ENCODE results near the gene OR6C65.
"Not testable (repeated sequence)": the region's sequence is repeated elsewhere in the genome, so short reads cannot be mapped to it uniquely, and the experiment has no call there.

The OR6C65 gene

GRCh38 chr12:55400229-55400628 is at the start of gene OR6C65:
Gene OR6C65, plus strand, starts transcription at chr12:55400529. Its CDS starts 0 bp downstream, at chr12:55400529.
- DNase-seq (ENCODE audit: low spot score) = no peak

DNA sequence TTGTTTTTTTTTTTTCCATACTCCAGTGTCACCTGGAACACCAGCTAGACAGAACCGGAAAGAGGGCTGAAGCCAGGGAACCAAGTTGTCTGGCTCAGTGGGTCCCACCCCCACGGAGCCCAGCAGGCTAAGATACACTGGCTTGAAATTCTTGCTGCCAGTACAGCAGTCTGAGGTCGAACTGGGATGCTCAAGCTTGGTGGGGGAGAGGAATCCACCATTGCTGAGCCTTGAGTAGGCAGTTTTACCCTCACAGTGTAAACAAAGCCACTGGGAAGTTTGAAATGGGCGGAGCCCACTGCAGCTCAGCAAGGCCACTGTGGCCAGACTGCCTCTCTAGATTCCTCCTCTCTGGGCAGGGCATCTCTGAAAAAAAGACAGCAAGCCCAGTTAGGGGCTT is 45.0 kb upstream of the OR6C65 start:
- not testable (repeated sequence) for DNase-seq (ENCODE audit: low spot score)

DNA sequence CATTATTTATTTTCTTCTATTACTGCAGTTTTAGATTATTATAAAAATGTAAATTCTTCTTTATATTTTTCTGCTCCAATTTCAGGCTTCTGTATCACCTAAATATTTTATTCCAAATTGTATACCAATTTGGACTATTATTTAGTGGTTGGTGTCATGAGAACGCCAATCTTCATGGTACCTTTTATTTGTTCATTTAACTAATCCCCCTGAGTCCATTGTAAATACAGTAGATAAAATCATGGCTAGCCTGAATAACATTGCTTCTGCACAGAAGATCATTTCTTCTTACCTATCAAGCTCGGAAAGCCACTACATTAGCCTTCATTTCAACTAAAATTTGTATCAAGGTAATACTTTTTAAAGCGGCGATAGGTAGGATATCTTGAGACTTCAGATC is 37.7 kb upstream of the OR6C65 start, which contains the start of gene OR6C75:
Gene OR6C75, plus strand, starts transcription at position 301 of the 400 bp plus-strand sequence. CDS start 2,136 bp downstream, outside the sequence.
- DNase-seq (ENCODE audit: low spot score) = no peak

DNA sequence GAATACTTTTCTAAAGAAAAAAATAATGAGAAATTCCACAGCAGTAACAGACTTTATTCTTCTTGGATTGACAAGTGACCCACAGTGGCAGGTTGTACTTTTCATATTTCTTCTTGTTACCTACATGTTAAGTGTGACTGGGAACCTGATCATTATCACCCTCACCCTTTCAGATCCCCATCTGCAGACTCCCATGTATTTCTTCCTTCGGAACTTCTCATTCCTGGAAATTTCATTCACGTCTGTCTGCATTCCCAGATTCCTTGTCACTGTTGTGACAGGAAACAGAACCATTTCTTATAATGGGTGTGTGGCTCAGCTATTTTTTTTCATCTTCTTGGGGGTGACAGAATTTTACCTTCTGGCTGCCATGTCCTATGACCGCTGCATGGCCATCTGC is 35.2 kb upstream of the OR6C65 start:
- no peak for DNase-seq (ENCODE audit: low spot score)

DNA sequence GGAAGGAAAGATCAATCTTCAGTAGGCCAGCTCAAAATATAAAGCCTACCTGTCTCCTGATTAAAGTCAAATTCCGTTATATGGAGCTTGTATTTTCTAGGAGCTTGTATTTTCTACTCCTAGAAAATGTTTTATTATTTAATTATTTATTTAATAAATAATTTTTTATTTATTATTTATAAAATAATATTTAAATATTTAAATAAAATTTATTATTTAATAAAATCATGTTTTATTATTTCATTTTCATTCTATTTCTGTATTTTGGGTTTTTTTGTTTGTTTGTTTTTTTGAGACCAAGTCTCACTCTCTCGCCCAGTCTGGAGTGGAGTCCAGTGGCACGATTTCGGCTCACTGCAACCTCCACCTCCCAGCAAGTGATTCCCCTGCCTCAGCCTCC is 27.8 kb upstream of the OR6C65 start:
- DNase-seq (ENCODE audit: low spot score) = no peak

- DNase-seq (ENCODE audit: low spot score) = no peak
Observed at GRCh38 chr12:55385891-55386290, 14.4 kb upstream of the OR6C65 start.

DNA sequence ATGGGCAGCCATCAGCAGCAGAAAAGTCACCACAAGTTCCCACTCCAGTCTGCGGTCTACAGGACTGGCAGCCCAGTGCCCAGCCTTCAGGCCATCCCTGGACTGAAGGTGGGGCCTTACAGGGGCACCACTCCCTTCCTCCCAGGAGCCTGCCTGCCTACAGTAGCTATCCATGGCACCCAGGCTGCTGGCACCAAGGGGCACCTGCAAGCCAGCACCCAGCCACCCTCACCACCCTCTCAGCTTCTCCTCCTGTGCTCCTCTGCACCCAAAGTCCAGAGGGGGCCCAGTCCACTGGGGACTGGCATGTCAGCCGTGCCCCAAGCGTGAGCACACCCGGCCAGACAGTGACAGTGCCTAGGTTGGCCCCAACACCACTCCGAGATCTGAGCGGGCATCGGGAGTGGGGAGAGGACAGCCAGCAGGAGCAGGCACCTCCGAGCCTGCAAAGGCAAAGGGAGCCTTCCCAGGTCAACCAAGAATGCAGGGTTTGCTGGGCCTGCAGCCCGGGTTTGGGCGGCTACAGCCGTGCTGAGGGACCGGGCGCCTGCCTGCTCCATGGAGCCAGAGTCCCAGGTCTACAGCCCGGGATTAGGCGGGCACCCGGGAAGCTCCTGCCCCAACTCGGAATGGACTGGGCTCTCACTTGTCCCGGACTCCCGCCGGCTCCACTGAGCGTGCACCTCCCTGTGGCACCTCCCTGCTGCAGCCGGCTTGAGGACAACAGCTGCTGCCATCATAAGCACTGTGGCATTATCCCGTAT is 8.1 kb upstream of the OR6C65 start:
- DNase-seq (ENCODE audit: low spot score) = no peak

GRCh38 chr12:55396326-55396725 is 4.0 kb upstream of the OR6C65 start:
- no peak for DNase-seq (ENCODE audit: low spot score)

DNA sequence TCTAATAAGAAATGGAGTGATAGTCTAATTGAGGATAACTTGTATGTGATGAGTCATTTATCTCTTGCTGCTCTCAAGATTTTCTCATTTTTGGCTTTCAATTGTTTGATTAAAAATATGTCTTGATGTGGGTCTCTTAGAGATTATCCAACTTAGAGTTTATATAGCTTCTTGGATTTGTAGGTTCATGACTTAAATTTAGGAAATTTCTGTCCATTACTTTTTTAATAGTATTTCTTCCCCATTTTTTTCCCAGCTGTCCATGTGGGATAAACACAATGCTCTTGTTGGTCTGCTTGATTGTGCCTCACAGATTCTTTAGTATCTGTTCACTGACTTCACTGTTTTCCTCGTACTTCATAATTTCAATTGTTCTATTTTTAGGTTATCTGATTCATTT is 7.5 kb downstream of the OR6C65 start:
- DNase-seq (ENCODE audit: low spot score) = no peak

DNA sequence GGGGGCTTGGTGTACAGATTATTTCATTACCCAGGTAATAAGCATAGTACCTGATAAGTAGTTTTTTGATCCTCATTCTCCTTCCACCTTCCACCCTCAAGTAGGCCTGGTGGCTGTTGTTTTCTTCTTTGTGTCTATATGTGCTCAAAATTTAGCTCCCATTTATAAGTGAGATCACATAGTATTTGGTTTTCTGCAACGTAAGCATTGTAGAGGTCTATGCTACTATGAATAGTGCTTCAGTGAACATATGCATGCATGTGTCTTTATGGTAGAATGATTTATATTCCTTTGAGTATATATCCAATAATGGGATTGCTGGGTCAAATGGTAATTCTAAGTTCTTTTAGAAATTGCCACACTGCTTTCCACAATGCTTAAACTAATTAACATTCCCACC is 8.8 kb downstream of the OR6C65 start:
- not testable (repeated sequence) for DNase-seq (ENCODE audit: low spot score)

- not testable (repeated sequence) for DNase-seq (ENCODE audit: low spot score)
Observed at GRCh38 chr12:55412138-55412537, 11.8 kb downstream of the OR6C65 start.

DNA sequence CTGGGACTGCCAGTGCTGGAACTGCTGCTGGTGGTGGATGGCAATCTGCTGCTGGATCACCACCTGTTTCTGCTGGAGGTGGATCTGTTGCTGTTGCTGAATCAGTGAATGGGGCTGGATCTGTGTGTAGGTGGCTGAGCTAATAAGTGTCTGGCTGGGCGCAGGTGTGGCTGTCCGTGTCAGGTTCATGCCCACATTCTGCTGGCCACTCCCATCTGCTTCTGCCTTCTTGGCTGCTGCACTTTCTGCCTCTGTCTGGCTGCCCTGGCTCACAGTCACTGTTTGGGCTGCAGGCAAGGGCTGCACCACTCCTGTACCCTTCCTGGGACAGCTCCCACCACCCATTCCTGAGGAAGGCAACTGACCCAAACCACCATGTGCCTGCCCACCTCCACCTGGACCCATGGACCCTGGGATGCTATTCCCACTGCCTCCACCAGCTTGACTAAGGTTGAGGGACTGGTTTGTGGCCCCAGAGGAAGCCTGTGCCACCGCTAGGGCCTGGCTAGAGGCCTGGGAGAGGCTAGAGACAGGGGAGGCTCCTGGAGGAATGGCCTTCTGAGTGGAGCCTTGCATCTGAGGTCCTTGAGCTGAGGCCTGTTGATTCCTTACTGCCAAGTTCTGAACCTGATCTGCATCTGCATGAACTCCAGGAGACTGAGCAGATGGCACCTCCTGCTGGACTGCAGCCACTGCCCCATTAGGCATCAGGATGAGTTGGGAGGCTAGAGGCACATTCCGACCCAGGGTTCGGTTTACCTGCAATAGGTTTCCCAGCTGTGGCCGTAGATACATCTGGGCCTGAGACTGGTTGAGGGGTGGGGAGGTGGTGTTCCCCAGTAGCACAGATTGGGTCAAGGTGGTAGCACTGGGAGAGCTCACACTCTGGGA is 13.4 kb downstream of the OR6C65 start:
- not testable (repeated sequence) for DNase-seq (ENCODE audit: low spot score)

GRCh38 chr12:55414396-55414823 is 14.1 kb downstream of the OR6C65 start:
- DNase-seq (ENCODE audit: low spot score) = not testable (repeated sequence)

DNA sequence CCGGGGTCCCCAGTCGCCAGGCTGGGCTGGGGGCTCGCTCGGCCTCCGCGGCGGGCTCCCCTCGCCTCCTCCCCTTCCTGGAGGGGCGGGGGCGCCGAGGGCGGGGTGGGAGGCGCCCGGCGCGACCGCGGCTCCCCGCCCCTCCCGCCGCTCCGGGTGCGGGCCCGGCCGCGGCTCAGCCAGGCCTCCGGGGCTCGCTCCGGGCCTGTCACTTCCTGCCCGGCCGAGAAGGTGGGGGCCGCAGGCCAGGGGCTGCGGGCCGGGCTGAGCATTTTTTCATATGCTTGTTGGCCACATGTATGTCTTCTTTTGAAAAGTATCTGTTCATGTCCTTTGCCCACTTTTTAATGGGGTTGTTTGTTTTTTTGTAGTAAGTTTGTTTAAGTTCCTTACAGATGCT is 14.6 kb downstream of the OR6C65 start:
- not testable (repeated sequence) for DNase-seq (ENCODE audit: low spot score)

DNA sequence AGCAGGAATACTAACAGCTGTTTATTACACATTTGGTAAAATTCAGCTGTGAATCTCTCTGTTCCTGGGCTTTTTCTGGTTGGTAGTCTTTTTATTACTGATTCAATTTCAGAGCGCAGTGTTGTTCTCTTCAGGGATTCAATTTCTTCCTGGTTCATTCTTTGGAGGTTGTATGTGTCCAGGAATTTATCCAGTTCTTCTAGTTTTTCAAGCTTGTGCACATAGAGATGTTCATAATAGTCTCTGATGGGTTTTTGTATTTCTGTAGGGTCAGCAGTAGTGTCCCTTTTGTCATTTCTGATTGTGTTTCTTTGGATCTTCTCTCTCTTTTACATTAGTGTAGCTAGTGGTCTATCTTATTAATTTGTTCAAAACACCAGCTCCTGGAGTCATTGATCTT is 16.6 kb downstream of the OR6C65 start:
- no peak for DNase-seq (ENCODE audit: low spot score)

DNA sequence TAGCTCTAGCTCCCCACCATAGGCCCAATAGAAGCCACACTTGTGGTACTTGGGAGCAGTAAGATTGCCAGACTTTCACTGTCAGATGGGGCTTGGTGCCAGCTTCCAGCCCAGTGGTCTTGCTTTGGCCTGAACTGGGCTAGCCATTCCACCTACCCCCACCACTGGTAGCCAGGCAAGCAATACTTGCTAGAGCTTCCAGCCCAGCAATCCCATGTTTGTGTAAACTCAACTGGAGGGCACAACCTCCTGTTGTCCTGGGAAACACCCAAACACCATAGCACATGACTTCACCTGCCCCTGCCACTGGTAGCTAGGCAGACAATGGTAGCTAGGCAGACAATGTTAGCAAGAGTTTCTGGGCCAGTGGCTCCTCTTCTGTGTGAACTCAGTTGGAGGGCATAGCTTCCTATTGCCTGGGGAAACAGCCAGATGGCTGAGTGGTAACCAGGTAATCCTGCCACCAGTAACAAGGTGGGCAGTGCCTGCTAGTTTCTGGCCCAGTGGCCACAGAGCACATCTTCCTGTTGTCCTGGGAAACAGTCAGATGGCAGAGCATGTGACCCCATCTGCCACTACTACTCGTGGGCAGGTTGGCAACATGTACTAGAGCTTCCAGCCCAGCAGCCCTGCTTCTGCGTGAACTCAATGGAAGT is 20.1 kb downstream of the OR6C65 start:
- DNase-seq (ENCODE audit: low spot score) = no peak

GRCh38 chr12:55425954-55426353 is 25.6 kb downstream of the OR6C65 start, which contains the start of gene OR6C76:
Gene OR6C76, plus strand, starts transcription at chr12:55426254. Its CDS starts 0 bp downstream, at chr12:55426254.
- DNase-seq (ENCODE audit: low spot score) = no peak

GRCh38 chr12:55428331-55429243 is 28.3 kb downstream of the OR6C65 start:
- DNase-seq (ENCODE audit: low spot score) = no peak

DNA sequence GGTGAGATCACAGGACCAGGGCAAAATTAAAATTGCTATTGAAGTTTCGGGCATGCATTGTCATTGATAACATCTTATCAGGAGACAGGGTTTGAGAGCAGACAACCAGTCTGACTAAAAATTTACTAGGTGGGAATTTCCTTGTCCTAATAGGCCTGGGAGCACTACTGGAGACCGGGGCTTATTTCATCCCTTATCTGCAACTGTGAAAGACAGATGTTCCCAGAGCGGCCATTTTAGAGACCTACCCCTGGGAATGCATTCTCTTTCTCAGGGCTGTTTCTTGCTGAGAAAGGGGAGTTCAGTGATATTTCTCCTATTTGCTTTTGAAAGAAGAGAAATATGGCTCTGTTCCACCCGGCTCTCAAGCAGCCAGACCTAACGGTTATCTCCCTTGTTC is 40.9 kb downstream of the OR6C65 start:
- not testable (repeated sequence) for DNase-seq (ENCODE audit: low spot score)

- no peak for DNase-seq (ENCODE audit: low spot score)
Observed at GRCh38 chr12:55443776-55444175, 43.4 kb downstream of the OR6C65 start, which contains the start of gene OR6C2. Gene OR6C2, plus strand, starts transcription at chr12:55444076. Its CDS starts 8,138 bp downstream, at chr12:55452214.

GRCh38 chr12:55445357-55445756 is 45.0 kb downstream of the OR6C65 start:
- DNase-seq (ENCODE audit: low spot score) = no peak
